Measurements from ENCODE around the gene CHST15.
"Not testable (repeated sequence)": the region's sequence is repeated elsewhere in the genome, so short reads cannot be mapped to it uniquely, and the experiment has no call there.

The CHST15 gene

DNA sequence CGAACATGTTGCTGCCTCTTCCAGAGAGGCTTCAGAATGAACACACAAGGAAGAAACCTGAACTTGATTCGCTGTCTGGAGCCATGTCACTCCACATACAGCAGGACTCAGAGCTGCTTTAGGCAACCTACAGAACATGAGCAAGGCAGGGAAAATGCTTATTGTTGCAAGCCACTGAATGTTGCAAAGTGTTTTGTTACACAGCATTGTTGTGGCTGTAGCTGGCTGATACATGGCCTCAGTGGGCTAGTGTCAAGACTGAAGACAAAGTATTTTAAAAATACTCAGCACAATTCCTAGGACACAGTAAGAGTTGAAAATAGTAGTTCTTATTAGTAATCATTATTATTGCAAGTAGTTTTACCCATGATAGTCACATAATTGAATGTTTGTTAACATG lies 3.1 kb upstream of the CHST15 start:
- DNase-seq (ENCODE audit: extremely low read depth, insufficient read length), result no peak
- H3K4me3 ChIP-seq (replicated peaks; ENCODE audit: low read depth, low read length), result no peak overlapping the region
- TF ChIP-seq, protein P1, sequence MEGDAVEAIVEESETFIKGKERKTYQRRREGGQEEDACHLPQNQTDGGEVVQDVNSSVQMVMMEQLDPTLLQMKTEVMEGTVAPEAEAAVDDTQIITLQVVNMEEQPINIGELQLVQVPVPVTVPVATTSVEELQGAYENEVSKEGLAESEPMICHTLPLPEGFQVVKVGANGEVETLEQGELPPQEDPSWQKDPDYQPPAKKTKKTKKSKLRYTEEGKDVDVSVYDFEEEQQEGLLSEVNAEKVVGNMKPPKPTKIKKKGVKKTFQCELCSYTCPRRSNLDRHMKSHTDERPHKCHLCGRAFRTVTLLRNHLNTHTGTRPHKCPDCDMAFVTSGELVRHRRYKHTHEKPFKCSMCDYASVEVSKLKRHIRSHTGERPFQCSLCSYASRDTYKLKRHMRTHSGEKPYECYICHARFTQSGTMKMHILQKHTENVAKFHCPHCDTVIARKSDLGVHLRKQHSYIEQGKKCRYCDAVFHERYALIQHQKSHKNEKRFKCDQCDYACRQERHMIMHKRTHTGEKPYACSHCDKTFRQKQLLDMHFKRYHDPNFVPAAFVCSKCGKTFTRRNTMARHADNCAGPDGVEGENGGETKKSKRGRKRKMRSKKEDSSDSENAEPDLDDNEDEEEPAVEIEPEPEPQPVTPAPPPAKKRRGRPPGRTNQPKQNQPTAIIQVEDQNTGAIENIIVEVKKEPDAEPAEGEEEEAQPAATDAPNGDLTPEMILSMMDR (IDR thresholded peaks at IDR 0.05; ENCODE audit: insufficient read depth, low read length, poor library complexity, severe bottlenecking), result no peak
- peaks cover 10% of the 10 kb centered on the region; the same call in 1 of the 2 replicates for H3K27me3 ChIP-seq (replicated peaks; ENCODE audit: control insufficient read depth, insufficient read depth, low read length)
- no peaks in the 10 kb centered on the region for H3K36me3 ChIP-seq (ENCODE audit: control insufficient read depth, insufficient read depth, low read length)

- H3K4me3 ChIP-seq (replicated peaks; ENCODE audit: low read depth, low read length); H3K27me3 ChIP-seq (replicated peaks; ENCODE audit: control insufficient read depth, insufficient read depth, low read length); DNase-seq (ENCODE audit: extremely low read depth, insufficient read length); H3K36me3 ChIP-seq (ENCODE audit: control insufficient read depth, insufficient read depth, low read length): not testable (repeated sequence)
These were observed 2.4 kb upstream of the CHST15 start for GRCh38 chr10:124095801-124096200.

DNA sequence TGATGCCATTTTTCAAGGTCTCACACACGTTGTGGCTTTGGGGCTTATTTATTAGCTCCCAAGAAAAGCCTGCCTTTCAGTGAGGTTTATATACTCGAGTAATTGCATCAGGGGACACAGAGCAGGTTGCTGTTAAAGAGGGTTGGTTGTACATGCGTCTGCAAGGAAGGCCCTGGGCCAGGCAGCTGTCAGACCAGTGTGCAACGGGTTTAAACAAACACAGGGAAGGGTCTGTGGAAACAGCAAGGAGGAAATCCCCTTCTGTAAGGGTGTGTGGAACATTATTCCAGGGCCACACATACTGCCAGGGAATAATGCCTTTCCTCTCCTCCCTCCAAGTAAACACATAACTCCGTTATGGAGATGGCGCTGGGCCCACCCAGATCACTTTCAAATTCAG lies 1.7 kb upstream of the CHST15 start:
- no peak overlapping the region for H3K4me3 ChIP-seq (replicated peaks; ENCODE audit: low read depth, low read length)

DNA sequence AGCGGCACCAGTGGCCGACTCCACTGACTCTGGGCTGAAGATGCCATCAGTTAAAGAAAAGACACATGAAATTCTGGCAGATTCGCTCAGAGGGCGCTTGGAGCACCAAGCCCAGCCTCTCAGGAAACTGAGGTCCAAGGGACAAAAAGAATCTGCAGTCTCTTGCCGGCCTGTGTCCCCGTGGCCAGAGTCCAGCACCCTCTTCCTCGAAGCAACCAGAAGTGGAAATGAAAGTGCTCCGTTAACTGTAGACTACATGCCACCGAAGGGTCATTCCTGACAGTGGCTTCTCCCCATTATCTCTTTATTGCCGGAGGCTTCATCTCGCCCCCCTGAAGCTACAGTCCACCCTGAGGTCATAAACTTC lies 1.0 kb upstream of the CHST15 start:
- TF ChIP-seq, protein P1 (IDR thresholded peaks at IDR 0.05; ENCODE audit: insufficient read depth, low read length, poor library complexity, severe bottlenecking), result no peak
- Histone ChIP-seq H3K27me3 (replicated peaks; ENCODE audit: control insufficient read depth, insufficient read depth, low read length) (peaks cover 10% of the 10 kb centered on the region), H3K36me3 (ENCODE audit: control insufficient read depth, insufficient read depth, low read length) (no peaks in the 10 kb centered on the region), H3K4me3 (replicated peaks; ENCODE audit: low read depth, low read length) (no peak overlapping the region)
- DNase-seq (ENCODE audit: extremely low read depth, insufficient read length), result no peak

More for the DNA sequence above, 1.7 kb upstream of the CHST15 start:
- Histone ChIP-seq H3K27me3 (replicated peaks; ENCODE audit: control insufficient read depth, insufficient read depth, low read length) (peaks cover 9% of the 10 kb centered on the region; the same call in 1 of the 2 replicates), H3K36me3 (ENCODE audit: control insufficient read depth, insufficient read depth, low read length) (no peaks in the 10 kb centered on the region)
- no peak for DNase-seq (ENCODE audit: extremely low read depth, insufficient read length)
- TF ChIP-seq, protein P1 (IDR thresholded peaks at IDR 0.05; ENCODE audit: insufficient read depth, low read length, poor library complexity, severe bottlenecking), result no peak

- not testable (repeated sequence) for H3K36me3 ChIP-seq (ENCODE audit: control insufficient read depth, insufficient read depth, low read length); DNase-seq (ENCODE audit: extremely low read depth, insufficient read length)
- H3K27me3 ChIP-seq (replicated peaks; ENCODE audit: control insufficient read depth, insufficient read depth, low read length), result peaks cover 10% of the 10 kb centered on the region
- H3K4me3 ChIP-seq (replicated peaks; ENCODE audit: low read depth, low read length), result peak overlapping the region; percentile 31
These were observed 498 bp upstream of the CHST15 start for GRCh38 chr10:124093774-124094418.

DNA sequence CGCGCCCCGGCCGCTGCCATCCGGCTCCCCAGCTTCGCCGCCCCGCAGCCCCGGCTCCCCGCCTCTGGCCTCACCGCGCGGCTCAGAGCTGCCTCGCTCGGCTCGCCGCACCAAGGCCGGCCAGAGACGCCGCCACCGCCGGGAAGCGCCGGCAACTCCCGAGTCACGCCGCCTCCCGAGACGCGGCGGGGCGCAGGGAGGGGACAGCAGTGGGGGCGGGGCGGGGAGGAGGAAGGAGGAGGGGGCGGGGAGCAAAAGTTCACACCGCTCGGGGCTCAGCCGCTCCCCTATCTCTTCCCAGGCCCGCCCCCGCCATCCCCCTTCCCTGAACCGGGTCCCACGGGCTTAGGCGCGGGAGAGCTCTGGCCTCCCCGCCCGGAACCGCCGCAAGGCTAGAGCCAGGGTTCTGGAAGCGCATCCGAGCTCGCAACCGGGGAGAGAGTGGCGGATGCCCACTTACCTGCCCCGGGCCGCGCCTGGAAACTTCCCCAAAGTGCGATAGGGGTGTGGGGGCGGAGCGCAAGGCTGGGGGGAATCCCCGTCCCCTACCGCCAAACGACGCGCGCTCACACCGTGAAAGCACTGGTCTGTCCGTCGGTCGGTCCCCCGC lies 1.0 kb downstream of the CHST15 start:
- no peaks in the 10 kb centered on the region for H3K36me3 ChIP-seq (ENCODE audit: control insufficient read depth, insufficient read depth, low read length)
- TF ChIP-seq, protein P1 (IDR thresholded peaks at IDR 0.05; ENCODE audit: insufficient read depth, low read length, poor library complexity, severe bottlenecking), result no peak
- peak; percentile 34 for DNase-seq (ENCODE audit: extremely low read depth, insufficient read length)
- H3K27me3 ChIP-seq (replicated peaks; ENCODE audit: control insufficient read depth, insufficient read depth, low read length), result peaks cover 10% of the 10 kb centered on the region
- no peak overlapping the region; the same call in 1 of the 2 replicates for H3K4me3 ChIP-seq (replicated peaks; ENCODE audit: low read depth, low read length)
